SU-DHL-6 (cell line): Measurements from ENCODE around the gene TBRG4.

Experiments
- H2AFZ ChIP-seq: fragments of 200-600 bp; sonication (generic); 2 replicates; pipeline ENCODE4 v1.6.1; 2014; ENCODE audit warnings: low read depth, mild to moderate bottlenecking, moderate library complexity, mixed read lengths, antibody characterized with exemption, low read length; ENCODE audit not compliant: severe bottlenecking
- H3F3A ChIP-seq: fragments of 200-600 bp; shearing (Covaris generic); 2 replicates; pipeline ENCODE4 v1.6.0; 2016; ENCODE audit warnings: antibody characterized with exemption, mild to moderate bottlenecking; ENCODE audit not compliant: insufficient read depth
- H3K27ac ChIP-seq: fragments of 200-600 bp; sonication (generic); 2 replicates; pipeline ENCODE4 v1.5.1; 2016; ENCODE audit warnings: low read depth, mild to moderate bottlenecking, low read length, moderate library complexity, mixed read lengths
- H3K27me3 ChIP-seq: fragments of 200-600 bp; sonication (generic), shearing (Covaris generic); 2 replicates; pipeline ENCODE4 v1.6.0; 2014; ENCODE audit warnings: mild to moderate bottlenecking, low read length
- H3K36me3 ChIP-seq: fragments of 200-600 bp; sonication (generic); 2 replicates; pipeline ENCODE4 v1.6.1; 2014; ENCODE audit warnings: mild to moderate bottlenecking, low read length, mixed read lengths
- H3K4me2 ChIP-seq: fragments of 300-600, 200-600 bp; shearing (Covaris generic), sonication (generic); 2 replicates; pipeline ENCODE4 v1.6.0; 2014; ENCODE audit warnings: low read length, low read depth, mild to moderate bottlenecking; ENCODE audit not compliant: poor library complexity, severe bottlenecking
- H3K4me3 ChIP-seq: fragments of 200-600 bp; sonication (generic); 2 replicates; pipeline ENCODE4 v1.5.1; 2014; ENCODE audit warnings: antibody characterized with exemption, low read length, mild to moderate bottlenecking, mixed read lengths; ENCODE audit not compliant: insufficient read depth, poor library complexity, severe bottlenecking
- H3K79me2 ChIP-seq: fragments of 200-600 bp; sonication (generic); 2 replicates; pipeline ENCODE4 v1.6.1; 2014; ENCODE audit warnings: mild to moderate bottlenecking, low read length, moderate library complexity; ENCODE audit not compliant: insufficient read depth
- H3K9ac ChIP-seq: fragments of 200-600 bp; sonication (generic); 2 replicates; pipeline ENCODE4 v1.7.0; 2014; ENCODE audit warnings: mild to moderate bottlenecking, low read length
- H3K9me2 ChIP-seq: fragments of 200-600 bp; sonication (generic); replicated peaks from 2 replicates; pipeline ENCODE4 v1.6.1; 2014; ENCODE audit warnings: low read length; ENCODE audit not compliant: insufficient read depth
- H3K9me3 ChIP-seq: fragments of 200-600 bp; sonication (generic); 2 replicates; pipeline ENCODE4 v1.6.1; 2014; ENCODE audit warnings: low read length, mixed read lengths; ENCODE audit not compliant: insufficient read depth
- H4K20me1 ChIP-seq: fragments of 200-600 bp; sonication (generic); 2 replicates; pipeline ENCODE4 v1.6.1; 2014; ENCODE audit warnings: low read depth, mild to moderate bottlenecking, antibody characterized with exemption, low read length, moderate library complexity, mixed read lengths
- CTCF ChIP-seq: fragments of 200-600 bp; sonication (generic); IDR thresholded peaks from one replicate; pipeline ENCODE4 v1.5.1; 2017; ENCODE audit warnings: antibody characterized with exemption, mild to moderate bottlenecking, low read length, moderate library complexity; ENCODE audit not compliant: insufficient read depth, poor library complexity, severe bottlenecking
- EZH2phosphoT487 ChIP-seq: fragments of 200-600 bp; sonication (generic), shearing (Covaris generic); conservative IDR thresholded peaks from 2 replicates; pipeline ENCODE4 v1.6.1; 2018; ENCODE audit warnings: mild to moderate bottlenecking, antibody characterized with exemption, low read length, moderate library complexity, mixed read lengths

The TBRG4 gene

GRCh38 chr7:45053401-45053800 is 58.1 kb downstream of the TBRG4 start:
- H4K20me1 ChIP-seq, result peaks cover 30% of the 10 kb centered on the region
- TF ChIP-seq CTCF (no peak), EZH2phosphoT487 (no peak)
- H3K9me2 ChIP-seq, result no peaks in the 10 kb centered on the region
- H3K79me2 ChIP-seq, result peaks cover 88% of the 10 kb centered on the region
- no peak overlapping the region for H3K4me2 ChIP-seq
- H3K36me3 ChIP-seq, result peaks cover 26% of the 10 kb centered on the region
- H3K4me3 ChIP-seq, result no peak overlapping the region
- H2AFZ ChIP-seq, result no peak overlapping the region
- H3F3A ChIP-seq, result 0 out of 2 replicates have a peak, but pooled peaks cover 3% of the 10 kb centered on the region
- H3K27me3 ChIP-seq, result no peaks in the 10 kb centered on the region
- no peak overlapping the region for H3K27ac ChIP-seq
- no peak overlapping the region for H3K9ac ChIP-seq
- H3K9me3 ChIP-seq, result no peaks in the 10 kb centered on the region

GRCh38 chr7:45052011-45052410 is 59.5 kb downstream of the TBRG4 start:
- Histone ChIP-seq H3K9me2 (no peaks in the 10 kb centered on the region), H3K4me2 (no peak overlapping the region), H2AFZ (no peak overlapping the region), H3K36me3 (peaks cover 38% of the 10 kb centered on the region), H3K79me2 (peaks cover 82% of the 10 kb centered on the region), H3F3A (peaks cover 12% of the 10 kb centered on the region; the same call in 1 of the 2 replicates), H3K4me3 (no peak overlapping the region), H3K9me3 (no peaks in the 10 kb centered on the region), H3K27me3 (no peaks in the 10 kb centered on the region), H4K20me1 (peaks cover 29% of the 10 kb centered on the region), H3K27ac (no peak overlapping the region), H3K9ac (no peak overlapping the region)
- TF ChIP-seq CTCF, result no peak
- no peak for TF ChIP-seq EZH2phosphoT487

- Histone ChIP-seq H2AFZ (no peak overlapping the region), H3K79me2 (peaks cover 77% of the 10 kb centered on the region), H3K4me2 (no peak overlapping the region), H3K27me3 (no peaks in the 10 kb centered on the region), H3K4me3 (no peak overlapping the region), H3K9me2 (no peaks in the 10 kb centered on the region), H3F3A (peaks cover 25% of the 10 kb centered on the region), H3K27ac (no peak overlapping the region), H4K20me1 (peaks cover 19% of the 10 kb centered on the region; the same call in 1 of the 2 replicates), H3K36me3 (peaks cover 47% of the 10 kb centered on the region), H3K9ac (no peak overlapping the region), H3K9me3 (no peaks in the 10 kb centered on the region)
- TF ChIP-seq EZH2phosphoT487 (no peak), CTCF (no peak)
These were observed 61.3 kb downstream of the TBRG4 start for GRCh38 chr7:45050198-45050597.
